GM12892 (cell line): Measurements from ENCODE around the gene C1QTNF2.

Experiments used
- POLR2A ChIP-seq: IDR thresholded peaks from 2 replicates; pipeline ENCODE4 v1.6.1; 2011; ENCODE audit warnings: low read depth, low read length, control low read depth
- POLR2AphosphoS5 ChIP-seq: IDR thresholded peaks from 2 replicates; pipeline ENCODE4 v1.6.1; 2011; ENCODE audit warnings: low read depth, low read length, control low read depth

GRCh38 chr5:160356550-160357347 lies 13.7 kb downstream of the C1QTNF2 start:
- no peak for TF ChIP-seq POLR2AphosphoS5
- no peak for TF ChIP-seq POLR2A
